AG04449 (cell line): ENCODE measurements around the gene CHCHD6.

ENCODE experiments used
- CTCF ChIA-PET: fragments of 350-600 bp; formaldehyde crosslinking; extraction: SDS; loops from one replicate; lab custom pipeline; 2021; ENCODE audit warnings: antibody characterized with exemption; lab: Yijun Ruan, JAX
- POLR2A ChIA-PET: fragments of 400-600, 350-600 bp; formaldehyde crosslinking; extraction: SDS; loops from one replicate; lab custom pipeline; 2020; ENCODE audit warnings: antibody characterized with exemption, inconsistent platforms; lab: Yijun Ruan, JAX
- DNase-seq: peaks from one replicate; pipeline ENCODE4 v3.0.0-alpha.2; 2010; ENCODE audit warnings: low read depth, low spot score
- H3K4me3 ChIP-seq: 2 replicates; pipeline ENCODE4 v1.5.1; 2011; ENCODE audit warnings: low read depth, mild to moderate bottlenecking, control low read depth, low read length
- TF ChIP-seq, protein P1 (sequence below): IDR thresholded peaks from one replicate; pipeline ENCODE4 v1.5.1; 2011; ENCODE audit warnings: mild to moderate bottlenecking, moderate library complexity, low read length, control low read depth, inconsistent platforms; ENCODE audit not compliant: insufficient read depth; ENCODE audit errors: missing control alignments

CHCHD6 gene

DNA sequence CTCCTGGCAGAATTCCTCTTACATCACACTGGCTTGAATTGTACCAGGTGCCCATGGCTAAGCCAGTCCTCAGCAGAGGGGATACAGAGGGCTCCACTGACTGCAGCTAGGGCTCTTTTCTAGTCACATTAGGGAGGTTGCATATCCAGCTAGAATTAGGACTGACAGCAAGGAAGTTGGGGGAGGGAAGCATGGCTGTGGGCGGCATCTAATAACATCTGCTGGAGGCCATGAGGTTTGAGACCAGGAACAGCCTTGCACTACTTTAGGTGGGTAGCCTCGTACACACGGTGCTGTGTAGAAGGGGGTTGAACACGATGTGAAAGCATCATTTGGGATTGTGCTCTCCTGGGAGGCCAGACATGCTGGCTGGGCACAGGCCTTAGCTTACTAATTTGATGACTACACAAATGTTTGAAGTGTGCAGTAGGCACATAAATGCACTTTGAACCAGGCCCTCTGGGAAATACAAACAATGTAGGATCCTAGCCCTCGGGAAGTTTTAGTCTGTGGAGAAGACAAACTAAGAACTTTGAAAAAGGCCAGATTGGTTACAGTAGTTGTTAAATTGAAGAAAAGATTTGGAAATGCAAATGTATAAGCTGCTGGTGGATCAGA lies 30.2 kb downstream of the CHCHD6 start:
- TF ChIP-seq, protein P1, sequence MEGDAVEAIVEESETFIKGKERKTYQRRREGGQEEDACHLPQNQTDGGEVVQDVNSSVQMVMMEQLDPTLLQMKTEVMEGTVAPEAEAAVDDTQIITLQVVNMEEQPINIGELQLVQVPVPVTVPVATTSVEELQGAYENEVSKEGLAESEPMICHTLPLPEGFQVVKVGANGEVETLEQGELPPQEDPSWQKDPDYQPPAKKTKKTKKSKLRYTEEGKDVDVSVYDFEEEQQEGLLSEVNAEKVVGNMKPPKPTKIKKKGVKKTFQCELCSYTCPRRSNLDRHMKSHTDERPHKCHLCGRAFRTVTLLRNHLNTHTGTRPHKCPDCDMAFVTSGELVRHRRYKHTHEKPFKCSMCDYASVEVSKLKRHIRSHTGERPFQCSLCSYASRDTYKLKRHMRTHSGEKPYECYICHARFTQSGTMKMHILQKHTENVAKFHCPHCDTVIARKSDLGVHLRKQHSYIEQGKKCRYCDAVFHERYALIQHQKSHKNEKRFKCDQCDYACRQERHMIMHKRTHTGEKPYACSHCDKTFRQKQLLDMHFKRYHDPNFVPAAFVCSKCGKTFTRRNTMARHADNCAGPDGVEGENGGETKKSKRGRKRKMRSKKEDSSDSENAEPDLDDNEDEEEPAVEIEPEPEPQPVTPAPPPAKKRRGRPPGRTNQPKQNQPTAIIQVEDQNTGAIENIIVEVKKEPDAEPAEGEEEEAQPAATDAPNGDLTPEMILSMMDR, result no peak
- no peak for DNase-seq
- no peak overlapping the region for H3K4me3 ChIP-seq
- CTCF ChIA-PET, result interaction anchor here (1.4 to 1.5 kb wide), 2 partner anchors 13 to 18 kb away, joined by 3 to 6 read pairs; no protein-coding TSS in a partner anchor
- POLR2A ChIA-PET, result no interaction called here

DNA sequence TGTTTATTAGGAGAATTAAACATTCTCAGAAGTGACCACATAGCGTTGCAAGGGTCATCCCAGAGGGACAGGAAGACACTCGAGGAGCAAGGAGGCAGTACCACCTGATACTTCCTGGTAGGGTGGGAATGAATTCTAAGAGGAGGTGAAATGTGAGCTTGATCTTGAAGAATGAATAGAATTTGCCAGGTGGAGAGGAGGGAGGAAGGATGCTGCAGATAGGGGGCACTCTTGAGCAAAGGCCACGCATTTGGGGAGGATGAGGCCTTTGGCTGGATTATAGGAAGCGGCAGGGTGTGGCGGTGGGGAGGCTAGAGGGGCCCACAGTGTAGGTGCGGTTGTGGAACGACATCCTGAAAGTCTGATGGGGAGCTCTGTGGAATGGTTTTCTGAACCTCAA lies 33.5 kb downstream of the CHCHD6 start:
- POLR2A ChIA-PET, result no interaction called here
- H3K4me3 ChIP-seq, result no peak overlapping the region
- no peak for DNase-seq
- CTCF ChIA-PET, result interaction anchor here (1.0 to 8.0 kb wide), 3 partner anchors 15 to 58 kb away, joined by 3 to 59 read pairs (median 5); no protein-coding TSS in a partner anchor
- TF ChIP-seq, protein P1, result no peak

DNA sequence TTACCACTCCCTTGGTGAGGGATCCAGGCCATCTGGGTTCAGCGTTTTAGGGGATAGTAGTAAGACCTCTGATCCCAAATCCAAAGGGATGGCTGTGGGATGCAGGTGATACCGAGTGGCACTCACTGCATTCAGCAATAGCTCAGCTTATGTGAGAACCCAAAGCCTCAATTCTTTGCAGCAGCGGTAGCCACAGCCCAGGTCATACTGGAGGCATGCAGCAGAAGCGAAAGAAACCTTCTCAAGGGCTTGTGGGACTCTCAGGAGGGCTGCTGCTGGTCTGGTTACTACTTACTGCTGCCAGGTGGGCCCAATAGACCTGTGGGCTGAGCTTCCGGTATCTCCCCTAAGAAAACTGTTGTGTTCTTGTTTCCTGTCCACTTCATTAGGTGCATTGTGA lies 38.0 kb downstream of the CHCHD6 start:
- ChIA-PET POLR2A (no interaction called here), CTCF (interaction anchor here (3.4 to 8.0 kb wide), 2 partner anchors 10 to 62 kb away, joined by 15 to 59 read pairs; no protein-coding TSS in a partner anchor)
- no peak overlapping the region for H3K4me3 ChIP-seq
- TF ChIP-seq, protein P1, result no peak
- no peak for DNase-seq

DNA sequence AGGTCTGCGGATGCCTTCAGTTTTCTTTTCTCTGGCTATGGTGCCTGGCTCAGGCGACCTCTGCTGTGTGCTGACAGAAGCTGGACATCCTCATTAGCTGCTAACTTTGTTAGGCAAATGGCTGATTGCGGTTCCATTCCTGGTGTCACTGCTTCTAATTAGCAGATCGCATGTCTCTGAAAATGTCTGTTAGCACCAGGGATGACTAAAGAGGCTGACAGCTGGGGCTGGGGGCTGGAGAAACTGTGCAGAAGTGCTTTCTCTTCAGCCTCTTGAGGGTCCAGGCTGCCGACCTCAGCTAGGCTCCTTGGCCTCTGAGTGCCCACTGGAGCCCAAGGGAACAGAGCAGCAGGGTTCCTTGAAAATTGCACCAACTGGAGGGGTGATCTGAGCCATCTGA lies 39.3 kb downstream of the CHCHD6 start:
- no peak for DNase-seq
- TF ChIP-seq, protein P1, result no peak
- ChIA-PET POLR2A (no interaction called here), CTCF (interaction anchor here (3.4 to 8.0 kb wide), 2 partner anchors 9 to 64 kb away, joined by 15 to 59 read pairs; no protein-coding TSS in a partner anchor)
- no peak overlapping the region for H3K4me3 ChIP-seq

DNA sequence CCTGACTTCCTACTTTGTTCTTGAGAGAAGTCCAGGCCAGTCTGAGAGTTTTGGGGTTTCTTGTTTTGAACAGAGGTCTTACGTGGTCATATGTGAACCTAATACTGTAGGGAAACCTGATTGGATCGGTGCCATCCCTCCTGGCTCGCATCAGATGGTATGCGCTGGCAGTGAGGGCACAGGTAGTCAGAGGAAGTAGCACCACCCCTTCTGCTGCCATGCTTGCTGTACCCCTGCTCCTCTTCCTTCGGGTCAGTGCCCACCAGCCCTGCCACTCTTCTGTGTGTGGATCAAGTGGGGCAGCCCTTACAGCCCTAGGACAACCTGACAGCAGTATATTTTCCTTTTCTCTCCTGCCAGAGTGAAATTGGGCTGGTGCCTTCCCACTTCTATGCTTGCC lies 39.7 kb downstream of the CHCHD6 start:
- ChIA-PET POLR2A (interaction anchor here (0.7 kb wide), 1 partner anchor 27 kb away, joined by 3 read pairs; no protein-coding TSS in a partner anchor), CTCF (interaction anchor here (1.9 to 8.0 kb wide), 3 partner anchors 8 to 239 kb away, joined by 4 to 59 read pairs (median 15); partner anchors contain the start of gene PLXNA1)
- no peak for DNase-seq
- TF ChIP-seq, protein P1, result no peak
- no peak overlapping the region for H3K4me3 ChIP-seq

DNA sequence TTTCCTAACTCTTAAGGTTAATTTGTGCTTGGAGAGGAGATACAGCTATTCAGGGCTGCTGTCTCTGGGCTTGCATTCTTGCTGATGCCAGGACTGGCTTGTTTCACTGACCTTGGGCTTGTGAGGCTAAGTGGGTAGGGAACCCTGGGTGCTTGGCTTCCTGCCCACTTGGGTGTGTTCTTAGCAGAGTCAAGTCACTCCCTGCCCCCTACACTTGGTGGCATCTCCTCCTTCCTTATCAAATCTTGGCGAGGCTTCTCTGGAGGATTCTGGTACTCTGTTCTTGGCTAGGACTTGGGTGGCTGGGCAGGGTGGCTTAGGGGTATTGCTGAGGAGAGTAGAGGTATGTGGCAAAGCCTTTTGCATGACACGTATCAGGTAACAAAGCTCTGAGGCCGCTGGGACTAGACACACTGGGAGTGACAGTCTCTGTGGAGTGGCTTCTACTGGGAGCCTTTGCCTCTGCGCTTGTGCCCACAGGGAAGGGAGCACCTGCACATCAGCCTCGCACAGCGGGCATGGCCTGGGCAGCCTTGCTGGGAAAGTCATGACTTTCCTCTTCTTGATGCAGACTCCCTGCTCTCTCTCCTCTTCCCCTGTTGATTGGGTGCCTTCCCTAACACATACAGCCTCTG lies 41.8 kb downstream of the CHCHD6 start:
- CTCF ChIA-PET, result interaction anchor here (0.9 to 13.9 kb wide), 4 partner anchors 66 to 612 kb away, joined by 4 to 211 read pairs (median 4); partner anchors contain the start of gene PLXNA1

More for the DNA sequence above, 41.8 kb downstream of the CHCHD6 start:
- no peak for DNase-seq
- POLR2A ChIA-PET, result no interaction called here
- TF ChIP-seq, protein P1, result no peak
- H3K4me3 ChIP-seq, result no peak overlapping the region
